ENCODE results near the gene TRMU.

The TRMU gene

GRCh38 chr22:46360097-46360496, 24.6 kb downstream of the TRMU start:
- no peak overlapping the region for H3K23ac ChIP-seq (ENCODE audit: low read length)
- H3K4me3 ChIP-seq (ENCODE audit: low read length), result no peak overlapping the region
- H3K4ac ChIP-seq (ENCODE audit: low read depth, low read length), result no peak overlapping the region
- no peak overlapping the region for H4K5ac ChIP-seq (ENCODE audit: low read length)
- H3K56ac ChIP-seq (ENCODE audit: low read length), result no peak overlapping the region
- no peak overlapping the region for H3K27ac ChIP-seq (ENCODE audit: low read depth, low read length)
- no peak overlapping the region for H3K9ac ChIP-seq (ENCODE audit: low read length)
- H3K36me3 ChIP-seq (ENCODE audit: control insufficient read depth, insufficient read depth, low read length), result peaks cover 12% of the 10 kb centered on the region
- no peak overlapping the region for H2BK15ac ChIP-seq (replicated peaks; ENCODE audit: low read depth)
- H3K79me2 ChIP-seq (ENCODE audit: control insufficient read depth, insufficient read depth, low read length), result no peaks in the 10 kb centered on the region
- H4K8ac ChIP-seq (ENCODE audit: low read depth, low read length), result no peak overlapping the region
- no peak overlapping the region for H3K4me2 ChIP-seq (ENCODE audit: low read length)
- DNase-seq, result no peak
- H2AK5ac ChIP-seq (ENCODE audit: low read length), result no peak overlapping the region
- H3K18ac ChIP-seq (ENCODE audit: low read length), result no peak overlapping the region
- H2BK120ac ChIP-seq (ENCODE audit: low read depth, low read length), result no peak overlapping the region
- H3K27me3 ChIP-seq (ENCODE audit: insufficient read depth, low read length, poor library complexity), result no peaks in the 10 kb centered on the region
- no peaks in the 10 kb centered on the region for H3K4me1 ChIP-seq (ENCODE audit: control insufficient read depth, low read depth, low read length)
- no peak overlapping the region for H2BK5ac ChIP-seq (ENCODE audit: low read length)
- no peaks in the 10 kb centered on the region for H3K79me1 ChIP-seq (ENCODE audit: low read length)
- no CpG with 5 or more reads among the region's 5 CpGs for WGBS (ENCODE audit: extremely low coverage, insufficient coverage, low lambda C conversion rate)

GRCh38 chr22:46360891-46361290, 25.4 kb downstream of the TRMU start:
- Histone ChIP-seq H3K4ac (ENCODE audit: low read depth, low read length) (no peak overlapping the region), H3K4me1 (ENCODE audit: control insufficient read depth, low read depth, low read length) (no peaks in the 10 kb centered on the region), H2BK5ac (ENCODE audit: low read length) (no peak overlapping the region), H3K9ac (ENCODE audit: low read length) (no peak overlapping the region), H3K4me2 (ENCODE audit: low read length) (no peak overlapping the region), H3K4me3 (ENCODE audit: low read length) (no peak overlapping the region), H2AK5ac (ENCODE audit: low read length) (no peak overlapping the region), H2BK15ac (replicated peaks; ENCODE audit: low read depth) (no peak overlapping the region), H3K18ac (ENCODE audit: low read length) (no peak overlapping the region), H3K23ac (ENCODE audit: low read length) (no peak overlapping the region), H3K27me3 (ENCODE audit: insufficient read depth, low read length, poor library complexity) (no peaks in the 10 kb centered on the region), H2BK120ac (ENCODE audit: low read depth, low read length) (no peak overlapping the region), H3K56ac (ENCODE audit: low read length) (no peak overlapping the region), H4K5ac (ENCODE audit: low read length) (no peak overlapping the region), H3K27ac (ENCODE audit: low read depth, low read length) (no peak overlapping the region), H4K8ac (ENCODE audit: low read depth, low read length) (no peak overlapping the region), H3K36me3 (ENCODE audit: control insufficient read depth, insufficient read depth, low read length) (peaks cover 10% of the 10 kb centered on the region), H3K79me2 (ENCODE audit: control insufficient read depth, insufficient read depth, low read length) (no peaks in the 10 kb centered on the region), H3K79me1 (ENCODE audit: low read length) (no peaks in the 10 kb centered on the region)
- DNase-seq, result no peak
- no CpG with 5 or more reads among the region's 10 CpGs for WGBS (ENCODE audit: extremely low coverage, insufficient coverage, low lambda C conversion rate)

- WGBS (ENCODE audit: extremely low coverage, insufficient coverage, low lambda C conversion rate), result no CpG with 5 or more reads among the region's 11 CpGs
- Histone ChIP-seq H3K27ac (ENCODE audit: low read depth, low read length) (no peak overlapping the region), H3K4me2 (ENCODE audit: low read length) (no peak overlapping the region), H4K8ac (ENCODE audit: low read depth, low read length) (no peak overlapping the region), H3K4me3 (ENCODE audit: low read length) (no peak overlapping the region), H3K56ac (ENCODE audit: low read length) (no peak overlapping the region), H2BK120ac (ENCODE audit: low read depth, low read length) (no peak overlapping the region), H2BK5ac (ENCODE audit: low read length) (no peak overlapping the region), H2AK5ac (ENCODE audit: low read length) (no peak overlapping the region), H3K9ac (ENCODE audit: low read length) (no peak overlapping the region), H3K79me2 (ENCODE audit: control insufficient read depth, insufficient read depth, low read length) (no peaks in the 10 kb centered on the region), H3K18ac (ENCODE audit: low read length) (no peak overlapping the region), H3K36me3 (ENCODE audit: control insufficient read depth, insufficient read depth, low read length) (peaks cover 4% of the 10 kb centered on the region), H3K4me1 (ENCODE audit: control insufficient read depth, low read depth, low read length) (no peaks in the 10 kb centered on the region), H2BK15ac (replicated peaks; ENCODE audit: low read depth) (no peak overlapping the region), H3K4ac (ENCODE audit: low read depth, low read length) (no peak overlapping the region), H3K23ac (ENCODE audit: low read length) (no peak overlapping the region), H3K27me3 (ENCODE audit: insufficient read depth, low read length, poor library complexity) (no peaks in the 10 kb centered on the region), H4K5ac (ENCODE audit: low read length) (no peak overlapping the region), H3K79me1 (ENCODE audit: low read length) (no peaks in the 10 kb centered on the region)
- DNase-seq, result no peak
Observed at GRCh38 chr22:46361826-46362202, 26.3 kb downstream of the TRMU start.

GRCh38 chr22:46362203-46362933, 26.9 kb downstream of the TRMU start:
- no peak overlapping the region for H3K4me3 ChIP-seq (ENCODE audit: low read length)
- H4K5ac ChIP-seq (ENCODE audit: low read length), result no peak overlapping the region
- H3K18ac ChIP-seq (ENCODE audit: low read length), result no peak overlapping the region
- no CpG with 5 or more reads among the region's 25 CpGs for WGBS (ENCODE audit: extremely low coverage, insufficient coverage, low lambda C conversion rate)
- H3K27me3 ChIP-seq (ENCODE audit: insufficient read depth, low read length, poor library complexity), result no peaks in the 10 kb centered on the region
- no peak overlapping the region for H2BK120ac ChIP-seq (ENCODE audit: low read depth, low read length)
- H4K8ac ChIP-seq (ENCODE audit: low read depth, low read length), result no peak overlapping the region
- no peak overlapping the region for H3K4me2 ChIP-seq (ENCODE audit: low read length)
- no peaks in the 10 kb centered on the region for H3K79me2 ChIP-seq (ENCODE audit: control insufficient read depth, insufficient read depth, low read length)
- no peak overlapping the region for H3K27ac ChIP-seq (ENCODE audit: low read depth, low read length)
- H3K36me3 ChIP-seq (ENCODE audit: control insufficient read depth, insufficient read depth, low read length), result peaks cover 3% of the 10 kb centered on the region
- no peak for DNase-seq
- no peaks in the 10 kb centered on the region for H3K4me1 ChIP-seq (ENCODE audit: control insufficient read depth, low read depth, low read length)
- no peak overlapping the region for H2BK15ac ChIP-seq (replicated peaks; ENCODE audit: low read depth)
- no peak overlapping the region for H3K56ac ChIP-seq (ENCODE audit: low read length)
- no peak overlapping the region for H3K23ac ChIP-seq (ENCODE audit: low read length)
- no peak overlapping the region for H2AK5ac ChIP-seq (ENCODE audit: low read length)
- H3K9ac ChIP-seq (ENCODE audit: low read length), result no peak overlapping the region
- H3K4ac ChIP-seq (ENCODE audit: low read depth, low read length), result no peak overlapping the region
- no peak overlapping the region for H2BK5ac ChIP-seq (ENCODE audit: low read length)
- H3K79me1 ChIP-seq (ENCODE audit: low read length), result no peaks in the 10 kb centered on the region

- Histone ChIP-seq H4K8ac (ENCODE audit: low read depth, low read length) (no peak overlapping the region), H2BK120ac (ENCODE audit: low read depth, low read length) (no peak overlapping the region), H3K36me3 (ENCODE audit: control insufficient read depth, insufficient read depth, low read length) (peaks cover 3% of the 10 kb centered on the region), H3K27ac (ENCODE audit: low read depth, low read length) (no peak overlapping the region), H3K27me3 (ENCODE audit: insufficient read depth, low read length, poor library complexity) (no peaks in the 10 kb centered on the region), H3K18ac (ENCODE audit: low read length) (no peak overlapping the region), H3K79me2 (ENCODE audit: control insufficient read depth, insufficient read depth, low read length) (no peaks in the 10 kb centered on the region), H3K23ac (ENCODE audit: low read length) (no peak overlapping the region), H3K79me1 (ENCODE audit: low read length) (no peaks in the 10 kb centered on the region), H2BK15ac (replicated peaks; ENCODE audit: low read depth) (no peak overlapping the region), H3K9ac (ENCODE audit: low read length) (no peak overlapping the region), H3K56ac (ENCODE audit: low read length) (no peak overlapping the region), H3K4me2 (ENCODE audit: low read length) (no peak overlapping the region), H3K4me1 (ENCODE audit: control insufficient read depth, low read depth, low read length) (no peaks in the 10 kb centered on the region), H3K4me3 (ENCODE audit: low read length) (no peak overlapping the region), H4K5ac (ENCODE audit: low read length) (no peak overlapping the region), H3K4ac (ENCODE audit: low read depth, low read length) (no peak overlapping the region), H2BK5ac (ENCODE audit: low read length) (no peak overlapping the region), H2AK5ac (ENCODE audit: low read length) (no peak overlapping the region)
- no peak for DNase-seq
- WGBS (ENCODE audit: extremely low coverage, insufficient coverage, low lambda C conversion rate), result no CpG with 5 or more reads among the region's 15 CpGs
Observed at GRCh38 chr22:46362934-46363515, 27.5 kb downstream of the TRMU start.
